Activated T-cell treated with anti-CD3 and anti-CD28 coated beads, Interleukin-2, amount 50 U/mL, for 48 hours (primary cell): Measurements from ENCODE around the gene HSBP1L1.
A peak's percentile ranks its signal among the peaks of the same experiment; 100 is the strongest.

Experiments
- DNase-seq, 2 experiments: peaks; one replicate each; pipeline ENCODE4 v3.0.0-alpha.2; 2020

HSBP1L1 gene

DNA sequence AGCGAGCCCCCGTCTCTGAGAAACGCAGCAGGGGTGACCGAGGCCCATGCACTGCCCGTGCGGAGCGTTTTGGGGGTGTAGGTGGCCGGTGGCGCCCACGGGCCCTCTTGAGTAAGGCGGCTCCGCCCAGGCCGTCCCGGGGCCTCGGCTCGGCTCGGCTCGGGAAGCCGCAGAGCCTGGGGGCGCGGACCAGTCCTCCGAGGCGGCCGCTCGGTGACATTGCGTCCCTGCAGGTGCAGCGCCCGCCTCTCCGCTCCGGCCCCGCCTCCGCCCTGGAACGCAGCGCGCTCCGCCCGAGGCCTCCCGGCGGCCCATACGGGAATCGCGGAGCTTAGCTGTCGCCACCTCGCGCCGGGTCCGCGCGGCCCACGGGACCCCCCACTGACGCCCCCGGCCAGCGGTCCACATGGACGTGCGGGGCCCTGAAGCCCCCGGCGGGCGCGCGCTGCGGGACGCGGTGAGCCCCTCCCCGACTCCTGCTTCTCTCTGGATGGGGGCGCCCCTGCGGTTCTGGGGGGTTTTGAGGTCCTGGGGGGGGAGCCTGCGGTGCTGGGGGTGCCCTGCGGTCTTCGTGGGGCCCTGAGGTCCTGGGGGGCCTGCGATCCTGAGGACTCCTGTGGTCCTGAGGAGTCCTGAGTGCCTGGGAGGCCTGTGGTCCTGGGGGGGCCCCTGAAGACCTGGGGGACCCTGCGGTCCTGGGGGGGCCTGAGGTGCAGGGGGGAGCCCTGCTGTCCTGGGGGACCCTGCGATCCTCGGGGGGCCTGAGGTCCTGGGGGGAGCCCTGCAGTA is at the start of gene HSBP1L1:
Gene HSBP1L1, plus strand, starts transcription at position 314 of the 789 bp plus-strand sequence. Its CDS starts 93 bp downstream, at position 407.
- DNase-seq: peak; percentile 71 to 81

GRCh38 chr18:79915161-79916127 is 49.0 kb upstream of the HSBP1L1 start:
- no peak for DNase-seq

DNA sequence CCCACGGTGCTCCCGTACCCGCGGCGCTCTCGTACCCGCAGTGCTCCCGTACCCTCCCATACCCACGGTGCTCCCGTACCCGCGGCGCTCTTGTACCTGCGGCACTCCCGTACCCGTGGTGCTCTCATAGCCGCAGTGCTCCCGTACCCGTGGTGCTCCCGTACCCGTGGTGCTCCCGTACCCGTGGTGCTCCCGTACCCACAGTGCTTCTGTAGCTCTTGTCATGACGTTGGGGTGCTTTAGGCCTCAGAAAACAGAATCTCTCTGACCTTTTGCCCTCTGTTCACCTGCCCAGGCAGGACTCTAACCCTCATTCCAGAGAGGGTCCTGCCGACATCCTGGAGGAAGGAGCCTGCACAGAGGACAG is 48.3 kb upstream of the HSBP1L1 start:
- DNase-seq: no peak

DNA sequence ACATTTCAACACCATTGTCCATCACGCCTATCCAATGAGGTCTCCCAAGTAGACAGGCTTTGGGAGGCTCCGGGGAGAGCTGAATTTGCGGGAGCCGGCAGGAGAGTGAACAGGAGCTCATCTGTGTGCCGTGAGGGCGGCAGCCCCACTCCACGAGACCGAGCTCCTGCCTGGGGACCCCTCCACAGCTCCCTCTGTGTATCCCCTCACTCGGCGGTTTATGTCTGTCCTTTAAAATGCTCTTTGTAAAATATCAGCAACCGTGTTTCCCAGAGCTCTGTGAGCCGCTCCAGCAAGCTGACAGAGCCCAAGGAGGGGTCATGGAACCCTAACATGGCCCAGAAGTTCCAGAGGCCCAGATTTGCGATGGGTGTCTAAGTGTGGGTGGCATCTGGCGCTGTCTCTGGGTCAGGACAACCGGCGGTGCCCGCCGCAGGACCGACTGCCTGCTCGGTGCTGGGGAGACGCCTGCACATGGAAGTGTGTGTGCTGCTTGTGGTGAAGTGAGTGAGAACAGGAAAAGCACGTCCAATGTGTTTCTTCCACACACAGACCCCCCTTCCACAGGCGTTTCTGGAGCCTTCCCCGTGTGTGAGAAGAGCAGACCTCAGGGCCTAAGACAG is 47.8 kb upstream of the HSBP1L1 start:
- no peak for DNase-seq

DNA sequence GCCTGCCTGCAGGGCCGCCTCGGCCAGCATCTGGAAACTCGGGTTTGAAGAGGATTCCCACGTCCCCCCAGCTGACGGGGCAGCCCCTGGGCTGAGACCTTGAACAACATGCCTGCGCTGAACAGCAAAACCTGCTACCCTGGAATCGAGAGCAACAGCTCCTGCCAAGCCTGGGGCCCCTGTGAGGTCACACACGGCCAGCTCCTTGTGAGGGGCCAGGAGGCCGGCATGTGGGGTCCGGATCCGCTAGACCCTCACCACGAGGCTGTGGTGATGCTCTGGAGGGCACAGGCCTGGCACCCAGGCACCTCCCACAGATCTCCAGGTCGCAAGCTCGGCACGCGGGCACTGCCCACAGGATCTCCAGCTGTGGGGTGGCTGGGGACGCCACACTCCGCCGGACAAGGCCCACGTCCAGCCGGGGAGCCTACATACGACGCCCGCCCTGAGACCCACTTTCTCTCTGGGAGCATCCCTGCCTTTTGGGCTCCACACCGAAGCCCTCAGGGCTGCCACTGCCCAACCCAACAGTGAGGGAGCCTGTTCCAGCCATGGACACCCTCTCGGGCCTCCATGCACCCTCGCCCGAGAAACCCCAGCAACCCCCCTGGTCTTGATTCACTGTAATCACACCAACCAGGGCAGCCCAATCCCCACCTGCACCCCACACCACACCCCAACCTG is 47.1 kb upstream of the HSBP1L1 start:
- peak in 1 of 2 experiments; percentile 4 for DNase-seq

DNA sequence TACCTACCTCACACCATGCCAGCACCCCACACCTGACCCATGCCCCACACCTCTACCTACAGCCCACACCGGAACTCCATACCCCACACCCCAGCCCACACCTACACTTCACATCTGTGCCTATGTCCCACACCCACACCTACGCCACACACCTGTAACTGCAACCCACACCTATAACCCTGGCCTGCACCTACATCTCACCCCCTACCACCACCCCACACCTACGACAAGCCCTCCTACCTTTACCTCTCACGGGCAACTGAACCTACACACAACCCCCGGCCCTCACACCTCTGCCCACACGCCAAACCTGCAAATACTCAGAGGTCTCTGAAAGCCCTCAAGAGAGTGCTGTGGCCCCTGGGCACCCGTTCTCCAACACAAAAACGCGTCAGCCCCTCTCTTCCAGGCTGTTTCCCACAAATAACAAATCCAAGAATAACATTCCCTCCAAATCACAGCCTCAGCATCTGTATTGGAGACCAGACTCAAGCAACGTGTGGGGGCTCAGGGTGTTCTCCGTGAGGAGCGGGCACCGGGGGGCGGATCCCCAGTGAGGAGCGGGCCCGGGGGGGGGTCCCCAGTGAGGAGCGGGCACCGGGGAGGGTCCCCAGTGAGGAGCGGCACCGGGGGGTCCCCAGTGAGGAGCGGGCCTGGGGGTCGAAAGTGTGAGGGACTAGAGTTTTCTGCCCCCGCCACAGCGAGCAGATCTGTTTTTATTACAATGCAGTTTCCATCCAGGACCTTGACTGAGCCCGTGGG is 46.4 kb upstream of the HSBP1L1 start:
- peak; percentile 6 to 7 for DNase-seq

- DNase-seq: peak; percentile 8 to 13
Measured at GRCh38 chr18:79918615-79919011, 45.8 kb upstream of the HSBP1L1 start.

GRCh38 chr18:79919089-79919488 is 45.4 kb upstream of the HSBP1L1 start:
- no peak for DNase-seq

- peak in 1 of 2 experiments; percentile 9 for DNase-seq
Measured at GRCh38 chr18:79921984-79922965, 42.2 kb upstream of the HSBP1L1 start.

- DNase-seq: no peak
Measured at GRCh38 chr18:79922971-79923411, 41.5 kb upstream of the HSBP1L1 start.

DNA sequence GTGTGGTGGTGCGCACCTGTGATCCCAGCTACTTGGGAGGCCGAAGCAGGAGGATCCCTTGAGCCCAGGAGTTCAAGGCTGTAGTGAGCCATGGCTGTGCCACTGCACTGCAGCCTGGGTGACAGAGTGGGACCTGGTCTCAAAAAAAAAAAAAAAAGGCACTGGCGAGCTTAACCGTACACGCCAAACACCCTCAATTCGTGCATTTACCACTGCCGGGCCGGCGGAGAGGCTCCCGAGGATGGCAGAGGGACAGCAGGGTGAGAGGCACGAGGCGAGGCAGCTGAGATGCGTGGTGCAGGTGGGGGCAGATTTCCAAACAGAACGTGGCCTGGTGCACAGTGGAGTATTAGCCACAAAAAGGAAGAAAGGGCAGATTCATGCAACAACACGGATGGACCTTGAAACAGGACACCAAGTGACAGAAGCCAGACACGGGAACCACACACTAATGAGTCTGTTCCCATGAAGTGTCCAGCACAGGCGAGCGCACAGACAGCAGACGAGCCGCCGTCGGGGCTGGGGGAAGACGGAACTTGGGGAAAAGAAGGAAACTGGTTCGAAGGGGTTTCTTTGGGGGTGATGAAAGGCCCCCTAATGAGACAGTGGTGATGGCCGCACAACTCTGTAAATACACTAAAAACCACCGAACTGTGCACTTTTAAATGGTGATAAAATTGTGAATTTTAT is 40.4 kb upstream of the HSBP1L1 start:
- DNase-seq: peak in 1 of 2 experiments; percentile 6

DNA sequence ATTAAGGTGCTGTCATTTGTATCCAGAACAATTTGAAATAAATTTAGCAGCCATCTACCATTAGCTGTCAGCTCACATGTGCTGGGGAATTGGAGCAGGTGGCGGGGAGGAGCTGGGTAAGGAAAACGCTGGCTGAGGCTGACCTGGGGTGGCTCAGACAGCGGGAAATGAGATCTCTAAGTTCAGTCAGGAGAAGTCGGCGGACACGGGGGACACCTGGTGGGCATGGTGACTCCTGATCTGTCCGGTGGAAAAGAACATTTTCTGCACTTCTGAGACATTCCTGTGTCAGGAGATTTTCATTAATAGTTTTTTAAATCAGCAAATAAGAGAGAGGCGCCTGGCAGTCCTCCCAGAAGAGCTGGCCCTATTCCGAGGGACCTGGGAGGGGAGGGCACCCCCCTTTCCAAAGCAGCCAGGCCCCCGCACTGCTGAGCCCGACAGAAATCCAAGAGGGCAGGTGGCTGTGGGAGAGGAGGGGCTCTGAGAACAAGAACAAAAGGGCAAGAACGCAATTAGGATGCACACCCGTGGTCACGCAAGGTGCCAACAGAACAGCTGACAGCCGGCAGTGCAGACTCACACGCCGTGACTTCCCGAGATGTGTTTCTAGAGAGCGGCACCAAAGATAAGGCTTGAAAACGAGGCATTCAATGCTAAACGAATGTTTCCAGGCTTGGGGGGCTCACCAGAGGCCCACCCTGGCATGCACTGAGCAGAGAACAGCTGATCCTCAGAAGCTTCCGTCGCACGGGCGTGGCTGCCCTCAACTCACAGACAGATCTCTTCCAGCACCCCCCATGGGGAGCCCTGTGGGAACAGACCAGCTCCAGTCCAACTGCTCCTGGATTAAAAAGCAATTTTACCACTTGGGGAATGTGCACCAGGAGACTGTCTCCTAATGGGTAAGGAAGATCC is 39.4 kb upstream of the HSBP1L1 start:
- DNase-seq: peak in 1 of 2 experiments; percentile 6

GRCh38 chr18:79926306-79926705 is 38.1 kb upstream of the HSBP1L1 start:
- DNase-seq: peak in 1 of 2 experiments; percentile 7

DNA sequence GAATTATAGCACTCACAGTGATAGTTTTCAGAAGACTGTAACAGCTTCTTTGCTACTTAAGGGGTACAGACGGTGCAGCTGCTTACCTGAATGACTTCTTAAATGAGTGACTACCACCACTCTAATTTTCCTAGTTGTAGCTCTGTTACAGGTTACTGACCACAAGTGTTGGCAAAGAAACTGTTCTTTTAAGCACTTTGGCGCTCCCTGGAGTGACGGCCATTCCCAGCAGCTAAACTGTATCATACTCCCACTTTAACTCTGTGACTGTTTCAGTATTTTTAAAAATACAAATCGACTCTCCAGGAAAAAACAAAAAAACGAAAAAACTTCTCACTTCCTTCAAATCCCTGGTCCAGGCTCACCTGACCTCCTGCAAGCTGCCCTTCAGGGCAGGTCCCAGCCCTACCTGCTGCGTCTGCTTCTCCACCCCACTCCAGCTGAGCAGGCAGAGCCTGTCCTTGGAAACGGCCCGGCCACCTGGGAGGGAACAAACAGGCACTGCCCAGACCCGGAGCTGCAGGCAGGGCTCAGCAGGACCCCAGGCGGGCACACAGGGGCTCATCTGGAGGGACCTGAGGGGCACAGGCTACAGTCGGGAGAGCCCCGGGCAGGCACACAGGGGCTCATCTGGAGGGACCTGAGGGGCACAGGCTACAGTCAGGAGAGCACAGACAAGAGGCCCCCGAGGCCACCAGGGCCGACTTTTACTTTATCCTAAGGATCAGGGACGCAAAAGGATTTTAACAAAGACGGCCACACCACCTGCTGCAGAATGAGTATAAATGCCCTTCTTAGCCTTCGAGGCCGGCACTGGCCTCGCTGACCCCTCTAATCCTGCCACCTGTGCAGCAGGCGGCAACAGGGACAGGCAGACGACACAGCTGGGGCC is 37.5 kb upstream of the HSBP1L1 start:
- peak in 1 of 2 experiments; percentile 6 for DNase-seq

DNA sequence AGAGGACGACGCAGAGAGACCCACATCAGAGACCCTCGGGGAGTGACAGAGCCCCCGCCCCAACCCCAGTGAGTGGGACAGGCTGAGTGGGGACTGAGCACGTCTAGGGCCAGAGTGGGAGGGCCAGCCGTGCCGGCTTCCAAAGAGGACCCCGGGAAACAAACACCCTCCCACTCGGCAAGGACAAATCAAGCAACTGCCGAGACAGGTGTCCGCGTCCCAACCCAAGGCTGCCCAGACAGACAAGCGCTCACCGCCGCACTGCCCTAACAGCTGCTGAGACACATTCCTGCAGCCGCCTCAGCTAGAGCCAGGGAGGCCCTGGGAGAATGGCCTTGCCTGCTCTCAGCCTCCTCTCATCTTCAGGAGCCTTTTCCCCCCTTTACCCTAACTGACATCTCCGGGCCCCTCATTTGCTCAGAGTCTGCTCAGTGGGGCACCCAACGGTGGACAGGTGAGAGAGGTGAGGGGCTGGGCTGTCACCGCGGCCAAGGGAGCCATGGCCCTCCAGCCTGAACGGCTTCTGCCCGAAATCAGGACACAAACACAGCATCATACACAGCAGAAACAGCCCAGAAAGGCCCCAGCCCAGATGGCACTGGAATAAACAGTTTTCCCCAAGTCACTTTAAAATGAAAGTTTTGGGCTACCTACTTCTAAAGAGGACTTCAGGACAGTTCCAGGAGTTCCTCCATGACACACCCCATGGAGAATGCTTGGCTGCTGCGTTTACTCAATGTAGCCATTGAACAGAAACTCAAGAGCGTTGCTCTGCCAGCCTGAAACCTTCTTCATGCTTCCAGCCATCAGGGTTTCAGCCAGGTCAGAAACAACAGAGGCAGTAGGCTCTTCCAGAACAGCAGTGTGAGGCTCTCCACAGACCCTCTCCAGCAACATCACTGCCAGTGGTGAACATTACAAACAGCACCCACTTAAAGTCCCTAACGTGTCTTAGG is 36.6 kb upstream of the HSBP1L1 start:
- peak in 1 of 2 experiments; percentile 5 for DNase-seq

DNA sequence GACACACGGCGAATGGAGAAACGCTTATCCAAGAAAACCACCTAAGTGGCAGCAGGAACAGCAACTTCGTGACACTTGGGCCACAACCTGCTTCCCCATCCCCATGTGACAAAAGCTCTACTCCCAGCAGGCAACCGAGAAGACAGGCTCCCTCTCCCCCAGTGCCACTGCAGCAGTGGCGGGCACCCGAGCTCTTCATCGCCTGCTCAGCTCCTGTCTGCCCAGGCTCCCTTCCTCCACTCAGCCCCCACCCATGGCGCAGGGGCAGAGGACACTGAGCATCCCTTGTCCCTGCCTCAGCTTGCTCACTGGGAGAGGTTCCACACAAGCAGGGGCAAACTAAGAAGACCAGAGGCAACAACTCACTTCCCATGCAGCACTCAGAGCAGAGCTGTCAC is 35.9 kb upstream of the HSBP1L1 start:
- no peak for DNase-seq
